HepG2 (cell line): Measurements from ENCODE around the gene PPHLN1. TPM values are rescaled to one million over a fixed set of nuclear protein-coding genes. Genes with fewer than 3 reads are reported as not detected.

Experiments used
- ATAC-seq: fragments of 200-7000 bp; cut with Tn5 transposase; 3 replicates; pipeline ENCODE4 v1.9.1; 2020; ENCODE audit warnings: mild to moderate bottlenecking, moderate library complexity
- BruUV-seq: library from RNA; stranded (reverse); fragments of 400-500 nt; replicated peaks from 2 replicates; lab custom pipeline; 2021; lab: Mats Ljungman, UMichigan
- CTCF ChIA-PET: fragments of 300-600 bp; formaldehyde crosslinking; extraction: SDS; loops from one replicate; lab custom pipeline; 2021; ENCODE audit warnings: low total read pairs, inconsistent platforms, low intra/inter-chr PET ratio; lab: Yijun Ruan, JAX
- POLR2A ChIA-PET: fragments of 350-600 bp; sonication (Branson Sonifier 250); formaldehyde crosslinking; loops from one replicate; lab custom pipeline; 2020; ENCODE audit warnings: antibody characterized with exemption, inconsistent platforms; lab: Yijun Ruan, JAX
- DNase-seq: peaks from one replicate; pipeline ENCODE4 v3.0.0-alpha.2; 2015; ENCODE audit warnings: low spot score
- FAIRE-seq: peaks from 3 replicates; lab custom pipeline; 2011; peaks lifted over from hg19 to GRCh38; lab: Jason Lieb, UNC
- H2AFZ ChIP-seq: one replicate; pipeline ENCODE4 v1.6.1; 2011; ENCODE audit warnings: low read length, inconsistent platforms
- H3K27ac ChIP-seq: fragments of 300-600 bp; 3 replicates; pipeline ENCODE4 v1.8.0; 2011; ENCODE audit warnings: mixed run types, mild to moderate bottlenecking, mixed read lengths, low read length, inconsistent platforms; ENCODE audit not compliant: insufficient read depth; ENCODE audit errors: extremely low read length
- H3K27me3 ChIP-seq, 2 experiments: fragments of 200-600 bp in 1 of 2; 2 replicates in 1 of 2; 3 replicates in 1 of 2; pipeline versions ENCODE4 v1.6.0 to v1.8.0; 2011; ENCODE audit warnings: low read length in 2 of 2, mild to moderate bottlenecking in 2 of 2, moderate library complexity in 2 of 2, inconsistent platforms in 1 of 2; ENCODE audit not compliant: insufficient read depth in 2 of 2, control insufficient read depth in 1 of 2
- H3K36me3 ChIP-seq, 2 experiments: fragments of 200-600 bp in 1 of 2; replicated peaks in 1 of 2; 2 replicates in 1 of 2; 3 replicates in 1 of 2; pipeline versions ENCODE4 v1.5.1 to v1.8.0; 2011; ENCODE audit warnings: low read length in 2 of 2, inconsistent platforms in 1 of 2; ENCODE audit not compliant: insufficient read depth in 2 of 2, control insufficient read depth in 1 of 2
- H3K4me1 ChIP-seq: 2 replicates; pipeline ENCODE4 v1.5.1; 2012; ENCODE audit warnings: low read length, inconsistent platforms; ENCODE audit not compliant: insufficient read depth
- H3K4me2 ChIP-seq: 2 replicates; pipeline ENCODE4 v1.6.0; 2011; ENCODE audit warnings: low read depth, low read length, inconsistent platforms
- H3K4me3 ChIP-seq, 3 experiments: fragments of 200-600 bp in 1 of 3; sonication (generic), shearing (Covaris generic) in 1 of 3; replicated peaks in 1 of 3; 2 replicates each; pipeline ENCODE4 v1.5.1; 2011 to 2016; ENCODE audit warnings: low read length in 3 of 3, inconsistent platforms in 2 of 3, low read depth in 2 of 3, mild to moderate bottlenecking in 2 of 3, control low read depth in 1 of 3, mixed read lengths in 1 of 3; ENCODE audit not compliant: insufficient read depth in 1 of 3
- H3K79me2 ChIP-seq: one replicate; pipeline ENCODE4 v1.6.1; 2011; ENCODE audit warnings: low read length, inconsistent platforms; ENCODE audit not compliant: insufficient read depth
- H3K9ac ChIP-seq: 2 replicates; pipeline ENCODE4 v1.6.0; 2011; ENCODE audit warnings: mild to moderate bottlenecking, low read depth, low read length, inconsistent platforms; ENCODE audit not compliant: insufficient read depth
- H3K9me3 ChIP-seq: 2 replicates; pipeline ENCODE4 v1.5.1; 2012; ENCODE audit warnings: mild to moderate bottlenecking, low read length
- H4K20me1 ChIP-seq: 2 replicates; pipeline ENCODE4 v1.6.0; 2011; ENCODE audit warnings: inconsistent platforms, mild to moderate bottlenecking, low read length, moderate library complexity; ENCODE audit not compliant: insufficient read depth
- AHR ChIP-seq: IDR thresholded peaks from 2 replicates; pipeline ENCODE4 v1.6.1; 2018; ENCODE audit warnings: missing genetic modification reagents, missing compliant biosample characterization
- NFE2L2 ChIP-seq: fragments of 150-350 bp; IDR thresholded peaks from 2 replicates; pipeline ENCODE4 v1.6.1; 2014; ENCODE audit warnings: low read length
- ZKSCAN8 ChIP-seq: IDR thresholded peaks from 2 replicates; pipeline ENCODE4 v1.6.1; 2016; ENCODE audit warnings: borderline replicate concordance, missing genetic modification reagents, missing compliant biosample characterization
- ZNF34 ChIP-seq: sonication (generic); formaldehyde crosslinking; IDR thresholded peaks from 2 replicates; pipeline ENCODE4 v1.4.0; 2020; ENCODE audit warnings: mild to moderate bottlenecking, missing genetic modification reagents, borderline replicate concordance
- ZSCAN30 ChIP-seq: sonication (generic); formaldehyde crosslinking; IDR thresholded peaks from 2 replicates; pipeline ENCODE4 v1.5.0; 2020; ENCODE audit warnings: mild to moderate bottlenecking, missing genetic modification reagents
- WGBS: methylation state at CpG from one replicate; pipeline ENCODE4 v1.1.6; 2017; ENCODE audit warnings: low lambda C conversion rate; 5-methylcytosine and 5-hydroxymethylcytosine counted together
- in situ Hi-C: cut with HindIII; loops from 2 replicates; pipeline ENCODE4 v1.10.0; 2017; ENCODE audit warnings: low pct_unique_long_range_greater_than_20kb; ENCODE audit not compliant: extremely low pct_ligation_motif_present
- intact Hi-C: fragments of 100-400 bp; cut with micrococcal nuclease; formaldehyde crosslinking; loops from one replicate; pipeline ENCODE4 v1.10.0; 2022; ENCODE audit not compliant: unreplicated experiment
- polyA plus RNA-seq, 8 experiments: library from polyadenylated mRNA; depleted of rRNA in 3 of 8; stranded (reverse) in 7 of 8; unstranded in 1 of 8; fragments of >200 nt; fragmentation: Illumina TruSeq in 4 of 8; extraction: Trizol in 4 of 8; gene quantifications; 2 replicates each; pipeline versions ENCODE4 v1.2.1 to v1.2.3, GENCODE V29; 2011 to 2016; ENCODE audit warnings: low read depth in 4 of 8, missing spikeins in 1 of 8, mixed read lengths in 1 of 8; ENCODE audit not compliant: insufficient read depth in 1 of 8
- total RNA-seq, 5 experiments: library from RNA; depleted of rRNA; stranded (reverse); fragments of >200 nt; fragmentation: Illumina TruSeq; extraction: Trizol; gene quantifications; 2 replicates each; pipeline ENCODE4 v1.2.3, GENCODE V29; 2016; ENCODE audit warnings: low read depth in 1 of 5
- TF ChIP-seq, protein P1 (sequence below): sonication (generic); formaldehyde crosslinking; IDR thresholded peaks from 2 replicates; pipeline ENCODE4 v1.5.1; 2020; ENCODE audit warnings: missing genetic modification reagents, mild to moderate bottlenecking, borderline replicate concordance

The PPHLN1 gene
- total and polyA plus RNA-seq, 2 of the 13 experiments (the other 11 are each of a cell fraction or from before 2014, with no cell fraction given) = 43.4 to 66.0 TPM

DNA sequence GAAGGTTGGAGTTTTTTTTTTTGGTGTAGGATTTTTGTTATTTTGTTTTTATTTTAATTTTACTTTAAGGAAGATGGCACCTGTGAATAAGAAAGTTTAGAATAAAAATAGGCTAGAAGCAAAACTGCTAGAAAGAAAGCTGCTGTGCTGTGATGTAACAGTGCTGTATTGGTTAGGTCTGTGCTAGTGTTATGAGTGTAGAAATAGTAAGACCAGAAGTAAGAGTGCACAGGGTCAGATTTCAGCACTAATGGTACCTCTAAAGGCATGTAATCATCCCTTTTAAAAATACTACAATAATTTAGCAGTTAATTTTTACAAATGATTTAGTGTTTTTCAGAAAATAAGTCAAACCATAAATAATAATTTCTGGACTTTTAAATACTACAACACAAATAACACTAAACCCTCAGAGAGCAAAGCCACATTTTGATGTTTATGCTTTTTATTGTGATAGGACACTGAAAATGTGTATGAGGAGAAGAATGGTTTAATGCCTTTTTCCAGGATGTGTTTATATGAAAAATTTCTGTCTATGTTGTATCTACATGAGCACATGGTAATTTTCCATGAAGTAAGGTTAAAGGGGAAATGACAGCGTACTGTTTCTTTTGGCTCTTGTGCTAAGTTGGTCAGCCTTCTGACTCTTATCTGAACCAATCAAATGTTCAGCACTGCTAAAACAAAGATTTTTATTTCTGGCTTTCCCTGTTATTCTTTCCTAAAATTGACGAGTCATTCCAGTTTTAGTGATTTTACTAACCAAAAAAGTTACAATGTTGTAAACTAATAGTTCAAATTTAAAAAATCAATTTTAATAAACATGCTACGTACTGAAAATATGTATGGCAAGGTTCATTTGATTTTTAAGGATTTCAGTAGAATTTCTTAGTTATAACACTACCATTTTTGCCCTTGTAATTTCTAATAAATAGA is 96.1 kb downstream of the PPHLN1 start:
- no TSS peak for BruUV-seq
- FAIRE-seq = no peak
- in situ Hi-C loops = no loop called here

More for the DNA sequence above, 96.1 kb downstream of the PPHLN1 start:
- no peak for DNase-seq
- TF ChIP-seq AHR (CRISPR knock-in tag) (no peak), ZSCAN30 (CRISPR knock-in tag) (no peak), NFE2L2 (peak; percentile 71), ZKSCAN8 (CRISPR knock-in tag) (no peak), ZNF34 (no peak)
- TF ChIP-seq, protein P1, sequence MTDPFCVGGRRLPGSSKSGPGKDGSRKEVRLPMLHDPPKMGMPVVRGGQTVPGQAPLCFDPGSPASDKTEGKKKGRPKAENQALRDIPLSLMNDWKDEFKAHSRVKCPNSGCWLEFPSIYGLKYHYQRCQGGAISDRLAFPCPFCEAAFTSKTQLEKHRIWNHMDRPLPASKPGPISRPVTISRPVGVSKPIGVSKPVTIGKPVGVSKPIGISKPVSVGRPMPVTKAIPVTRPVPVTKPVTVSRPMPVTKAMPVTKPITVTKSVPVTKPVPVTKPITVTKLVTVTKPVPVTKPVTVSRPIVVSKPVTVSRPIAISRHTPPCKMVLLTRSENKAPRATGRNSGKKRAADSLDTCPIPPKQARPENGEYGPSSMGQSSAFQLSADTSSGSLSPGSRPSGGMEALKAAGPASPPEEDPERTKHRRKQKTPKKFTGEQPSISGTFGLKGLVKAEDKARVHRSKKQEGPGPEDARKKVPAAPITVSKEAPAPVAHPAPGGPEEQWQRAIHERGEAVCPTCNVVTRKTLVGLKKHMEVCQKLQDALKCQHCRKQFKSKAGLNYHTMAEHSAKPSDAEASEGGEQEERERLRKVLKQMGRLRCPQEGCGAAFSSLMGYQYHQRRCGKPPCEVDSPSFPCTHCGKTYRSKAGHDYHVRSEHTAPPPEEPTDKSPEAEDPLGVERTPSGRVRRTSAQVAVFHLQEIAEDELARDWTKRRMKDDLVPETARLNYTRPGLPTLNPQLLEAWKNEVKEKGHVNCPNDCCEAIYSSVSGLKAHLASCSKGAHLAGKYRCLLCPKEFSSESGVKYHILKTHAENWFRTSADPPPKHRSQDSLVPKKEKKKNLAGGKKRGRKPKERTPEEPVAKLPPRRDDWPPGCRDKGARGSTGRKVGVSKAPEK (CRISPR knock-in tag) = no peak
- Histone ChIP-seq H3K4me1 (no peaks in the 10 kb centered on the region), H4K20me1 (no peaks in the 10 kb centered on the region), H3K4me2 (no peak overlapping the region), H3K27me3 (no peaks in the 10 kb centered on the region), H3K9me3 (no peaks in the 10 kb centered on the region), H3K36me3 (no peaks in the 10 kb centered on the region), H3K4me3 (no peak overlapping the region), H3K9ac (no peak overlapping the region), H3K27ac (no peak overlapping the region), H2AFZ (no peak overlapping the region), H3K79me2 (no peaks in the 10 kb centered on the region)
- no peak for ATAC-seq
- WGBS = 97% methylated on average over 3 of the region's 3 CpGs
- POLR2A ChIA-PET = interaction anchor here (0.7 kb wide), 1 partner anchor 771 kb away, joined by 3 read pairs; no protein-coding TSS in a partner anchor
- intact Hi-C loops = no loop called here
- CTCF ChIA-PET = no interaction called here
